ENCODE results near the gene AUP1.

AUP1 gene

GRCh38 chr2:74556831-74557370 is 27.4 kb upstream of the AUP1 start:
- no peak for DNase-seq (ENCODE audit: low read depth, low spot score)

GRCh38 chr2:74556159-74556558 is 26.7 kb upstream of the AUP1 start:
- no peak for DNase-seq (ENCODE audit: low read depth, low spot score)

- no peak for DNase-seq (ENCODE audit: low read depth, low spot score)
These were observed 26.2 kb upstream of the AUP1 start for GRCh38 chr2:74555610-74556103.

- no peak for DNase-seq (ENCODE audit: low read depth, low spot score)
These were observed 25.5 kb upstream of the AUP1 start for GRCh38 chr2:74554820-74555531.

GRCh38 chr2:74553892-74554819 is 24.6 kb upstream of the AUP1 start, which contains the start of the genes DOK1 and LOXL3:
TSS of gene DOK1 (plus strand) at chr2:74554720. CDS start at chr2:74554755, 35 bp downstream.
TSS of gene LOXL3 (minus strand) at chr2:74553942. CDS start at chr2:74552634, 1,308 bp downstream.
- DNase-seq (ENCODE audit: low read depth, low spot score), result peak; percentile 69

GRCh38 chr2:74552914-74553811 is 23.7 kb upstream of the AUP1 start:
- DNase-seq (ENCODE audit: low read depth, low spot score), result no peak

- no peak for DNase-seq (ENCODE audit: low read depth, low spot score)
These were observed 22.7 kb upstream of the AUP1 start for GRCh38 chr2:74551942-74552913.

GRCh38 chr2:74551530-74551929 is 22.0 kb upstream of the AUP1 start:
- no peak for DNase-seq (ENCODE audit: low read depth, low spot score)

GRCh38 chr2:74550231-74550630 is 20.7 kb upstream of the AUP1 start:
- no peak for DNase-seq (ENCODE audit: low read depth, low spot score)

GRCh38 chr2:74548900-74549826 is 19.7 kb upstream of the AUP1 start:
- DNase-seq (ENCODE audit: low read depth, low spot score), result no peak

- no peak for DNase-seq (ENCODE audit: low read depth, low spot score)
These were observed 18.9 kb upstream of the AUP1 start for GRCh38 chr2:74548285-74548899.

- no peak for DNase-seq (ENCODE audit: low read depth, low spot score)
These were observed 16.5 kb upstream of the AUP1 start for GRCh38 chr2:74546004-74546403.

- no peak for DNase-seq (ENCODE audit: low read depth, low spot score)
These were observed 15.1 kb upstream of the AUP1 start for GRCh38 chr2:74544634-74545033.

GRCh38 chr2:74542978-74543377 is 13.5 kb upstream of the AUP1 start:
- DNase-seq (ENCODE audit: low read depth, low spot score), result no peak

GRCh38 chr2:74540291-74540690 is 10.8 kb upstream of the AUP1 start:
- no peak for DNase-seq (ENCODE audit: low read depth, low spot score)

- no peak for DNase-seq (ENCODE audit: low read depth, low spot score)
These were observed 9.4 kb upstream of the AUP1 start for GRCh38 chr2:74538881-74539339.

GRCh38 chr2:74537140-74537539 is 7.6 kb upstream of the AUP1 start:
- DNase-seq (ENCODE audit: low read depth, low spot score), result no peak
